B cell (primary cell): Measurements from ENCODE around the gene ANKS1B. TPM values are rescaled to one million over a fixed set of nuclear protein-coding genes. Genes with fewer than 3 reads are reported as not detected.
"Not testable (repeated sequence)": the region's sequence is repeated elsewhere in the genome, so short reads cannot be mapped to it uniquely, and the experiment has no call there.

ENCODE experiments used
- ATAC-seq: fragments of 200-7000 bp; cut with Tn5 transposase; one replicate; pipeline ENCODE4 v1.10.0; 2021; ENCODE audit warnings: low read depth, mild to moderate bottlenecking, moderate number of reproducible peaks, moderate library complexity
- CTCF ChIA-PET: fragments of 350-600 bp; sonication (Branson Sonifier 250); formaldehyde crosslinking; loops from one replicate; lab custom pipeline; 2021; ENCODE audit warnings: antibody characterized with exemption, inconsistent platforms; lab: Charles Lee
- POLR2A ChIA-PET: fragments of 350-600 bp; sonication (Branson Sonifier 250); formaldehyde crosslinking; loops from one replicate; lab custom pipeline; 2021; ENCODE audit warnings: antibody characterized with exemption; lab: Charles Lee
- DNase-seq: peaks from one replicate; pipeline ENCODE4 v3.0.0; 2013
- H2AFZ ChIP-seq: 2 replicates; pipeline ENCODE4 v1.6.1; 2012; ENCODE audit warnings: mild to moderate bottlenecking, low read depth, low read length; ENCODE audit not compliant: insufficient read depth, poor library complexity, severe bottlenecking
- H3K27ac ChIP-seq, 2 donors: 1 replicate in 1 of 2; 2 replicates in 1 of 2; pipeline ENCODE4 v1.5.1; 2012 to 2013; ENCODE audit warnings: low read length in 2 of 2, mild to moderate bottlenecking in 2 of 2, moderate library complexity in 1 of 2
- H3K27me3 ChIP-seq, 4 experiments: fragments of 200-600 bp in 1 of 4; sonication (generic) in 1 of 4; replicated peaks in 1 of 4; 1 replicate in 2 of 4; 2 replicates in 2 of 4; pipeline versions ENCODE4 v1.6.1 to v1.7.0; 2013 to 2016; ENCODE audit warnings: low read length in 3 of 4, mild to moderate bottlenecking in 2 of 4, mixed read lengths in 1 of 4, moderate library complexity in 1 of 4; ENCODE audit not compliant: insufficient read depth in 4 of 4, control insufficient read depth in 3 of 4; ENCODE audit errors: control extremely low read depth in 1 of 4
- H3K36me3 ChIP-seq, 2 experiments: replicated peaks in 1 of 2; 1 replicate in 1 of 2; 2 replicates in 1 of 2; pipeline versions ENCODE4 v1.6.1 to v1.7.1; 2013; ENCODE audit warnings: low read length in 1 of 2; ENCODE audit not compliant: insufficient read depth in 2 of 2, control insufficient read depth in 1 of 2; ENCODE audit errors: control extremely low read depth in 1 of 2, extremely low read depth in 1 of 2
- H3K4me1 ChIP-seq, 2 donors: fragments of 200-600 bp in 1 of 2; sonication (generic) in 1 of 2; 1 replicate in 1 of 2; 2 replicates in 1 of 2; pipeline versions ENCODE4 v1.5.1 to v1.6.1; 2013 to 2017; ENCODE audit warnings: low read length in 2 of 2; ENCODE audit not compliant: control insufficient read depth in 2 of 2, insufficient read depth in 2 of 2
- H3K4me2 ChIP-seq: replicated peaks from 2 replicates; pipeline ENCODE3; 2012; ENCODE audit warnings: mild to moderate bottlenecking, low read depth, low read length; ENCODE audit not compliant: poor library complexity, severe bottlenecking
- H3K4me3 ChIP-seq, 5 experiments: fragments of 200-600 bp in 1 of 5; sonication (generic) in 1 of 5; 1 replicate in 3 of 5; 2 replicates in 2 of 5; pipeline versions ENCODE4 v1.5.1 to v1.7.0; 2011 to 2016; ENCODE audit warnings: low read length in 4 of 5, mild to moderate bottlenecking in 4 of 5, low read depth in 2 of 5, control low read depth in 1 of 5, moderate library complexity in 1 of 5; ENCODE audit not compliant: insufficient read depth in 1 of 5; ENCODE audit errors: control extremely low read depth in 1 of 5, extremely low read depth in 1 of 5
- H3K79me2 ChIP-seq: fragments of 200-600 bp; sonication (generic); one replicate; pipeline ENCODE4 v1.6.0; 2016; ENCODE audit warnings: low read length; ENCODE audit not compliant: control insufficient read depth, insufficient read depth
- H3K9ac ChIP-seq: fragments of 200-600 bp; sonication (generic); 2 replicates; pipeline ENCODE4 v1.6.1; 2017; ENCODE audit warnings: mild to moderate bottlenecking, low read length, moderate library complexity
- H3K9me3 ChIP-seq, 3 donors: one replicate each; pipeline versions ENCODE4 v1.6.1 to v1.7.1; 2013; ENCODE audit warnings: low read length in 2 of 3; ENCODE audit not compliant: control insufficient read depth in 2 of 3, insufficient read depth in 1 of 3; ENCODE audit errors: control extremely low read depth in 1 of 3
- H4K20me1 ChIP-seq: 2 replicates; pipeline ENCODE4 v1.6.0; 2012; ENCODE audit warnings: mild to moderate bottlenecking, low read length; ENCODE audit not compliant: insufficient read depth, control insufficient read depth, poor library complexity, severe bottlenecking
- H3K27ac Mint-ChIP-seq: one replicate; pipeline ENCODE4 v1.8.0; 2021; ENCODE audit warnings: mixed read lengths
- H3K27me3 Mint-ChIP-seq: one replicate; pipeline ENCODE4 v1.8.0; 2021; ENCODE audit warnings: mixed read lengths
- H3K4me1 Mint-ChIP-seq: one replicate; pipeline ENCODE4 v1.8.0; 2021; ENCODE audit warnings: mixed read lengths
- H3K4me3 Mint-ChIP-seq: one replicate; pipeline ENCODE4 v1.8.0; 2021; ENCODE audit warnings: mixed read lengths
- H3K9me3 Mint-ChIP-seq: one replicate; pipeline ENCODE4 v1.8.0; 2022; ENCODE audit warnings: mixed read lengths; ENCODE audit not compliant: insufficient read depth
- EZH2 ChIP-seq: IDR thresholded peaks from 2 replicates; pipeline ENCODE4 v1.6.1; 2012; ENCODE audit warnings: borderline replicate concordance, low read depth, mild to moderate bottlenecking, moderate library complexity, low read length; ENCODE audit not compliant: insufficient read depth, poor library complexity, severe bottlenecking
- WGBS: methylation state at CpG from one replicate; pipeline ENCODE4 v1.1.5; 2013; ENCODE audit warnings: missing lambda C conversion rate; ENCODE audit not compliant: insufficient coverage; 5-methylcytosine and 5-hydroxymethylcytosine counted together
- intact Hi-C: fragments of 100-400 bp; cut with micrococcal nuclease; formaldehyde crosslinking; loops from one replicate; pipeline ENCODE4 v1.10.0; 2022
- polyA plus RNA-seq: library from polyadenylated mRNA; depleted of rRNA; stranded (reverse); fragments of >200 nt; gene quantifications from 2 replicates; pipeline ENCODE4 v1.2.3, GENCODE V29; 2012
- total RNA-seq, 2 donors: library from RNA; stranded (reverse); fragments of 120-200 nt in 1 of 2; gene quantifications; 1 replicate in 1 of 2; 2 replicates in 1 of 2; pipeline versions ENCODE4 v1.2.3 to v1.2.4, GENCODE V29; 2013 to 2022
- TF ChIP-seq, protein P1 (sequence below): fragments of 200-600 bp; IDR thresholded peaks from one replicate; pipeline ENCODE4 v1.8.0; 2022; ENCODE audit warnings: antibody characterized with exemption, mild to moderate bottlenecking

ANKS1B gene
- total and polyA plus RNA-seq, 2 donors (not counting 1 experiment from before 2014, with no cell fraction given) = not detected

DNA sequence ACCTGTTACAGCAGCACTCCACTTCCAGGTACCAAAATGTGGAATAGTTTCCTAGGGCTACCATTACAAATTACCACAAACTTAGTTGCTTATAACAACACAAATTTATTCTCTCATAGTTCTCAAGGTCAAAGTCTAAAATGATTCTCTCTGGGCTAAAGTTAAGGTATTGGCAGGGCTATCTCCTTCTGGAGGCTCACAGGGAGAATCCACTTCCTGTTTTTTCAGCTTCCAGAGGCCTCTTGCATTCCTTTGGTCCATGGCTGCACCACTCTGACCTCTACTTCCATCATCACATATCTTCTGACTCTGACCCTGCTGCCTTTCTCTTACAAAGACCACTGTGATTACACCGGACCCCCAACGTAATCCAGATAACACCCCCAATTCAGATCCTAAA is 340.1 kb downstream of the ANKS1B start:
- no peaks in the 10 kb centered on the region for H3K79me2 ChIP-seq
- H3K4me2 ChIP-seq = no peak overlapping the region
- CTCF ChIA-PET = no interaction called here
- H3K27me3 ChIP-seq = no peaks in the 10 kb centered on the region
- intact Hi-C loops = no loop called here
- DNase-seq (no peak), ATAC-seq (no peak)
- POLR2A ChIA-PET = no interaction called here
- no peaks in the 10 kb centered on the region for H4K20me1 ChIP-seq
- no peak overlapping the region for H3K4me3 Mint-ChIP-seq
- H3K9me3 ChIP-seq = no peaks in the 10 kb centered on the region
- no peak overlapping the region for H3K4me3 ChIP-seq
- no peak overlapping the region for H3K27ac Mint-ChIP-seq
- no peaks in the 10 kb centered on the region for H3K27me3 Mint-ChIP-seq
- no peaks in the 10 kb centered on the region for H3K9me3 Mint-ChIP-seq
- no peak overlapping the region for H3K9ac ChIP-seq
- H3K27ac ChIP-seq = no peak overlapping the region
- TF ChIP-seq, protein P1, sequence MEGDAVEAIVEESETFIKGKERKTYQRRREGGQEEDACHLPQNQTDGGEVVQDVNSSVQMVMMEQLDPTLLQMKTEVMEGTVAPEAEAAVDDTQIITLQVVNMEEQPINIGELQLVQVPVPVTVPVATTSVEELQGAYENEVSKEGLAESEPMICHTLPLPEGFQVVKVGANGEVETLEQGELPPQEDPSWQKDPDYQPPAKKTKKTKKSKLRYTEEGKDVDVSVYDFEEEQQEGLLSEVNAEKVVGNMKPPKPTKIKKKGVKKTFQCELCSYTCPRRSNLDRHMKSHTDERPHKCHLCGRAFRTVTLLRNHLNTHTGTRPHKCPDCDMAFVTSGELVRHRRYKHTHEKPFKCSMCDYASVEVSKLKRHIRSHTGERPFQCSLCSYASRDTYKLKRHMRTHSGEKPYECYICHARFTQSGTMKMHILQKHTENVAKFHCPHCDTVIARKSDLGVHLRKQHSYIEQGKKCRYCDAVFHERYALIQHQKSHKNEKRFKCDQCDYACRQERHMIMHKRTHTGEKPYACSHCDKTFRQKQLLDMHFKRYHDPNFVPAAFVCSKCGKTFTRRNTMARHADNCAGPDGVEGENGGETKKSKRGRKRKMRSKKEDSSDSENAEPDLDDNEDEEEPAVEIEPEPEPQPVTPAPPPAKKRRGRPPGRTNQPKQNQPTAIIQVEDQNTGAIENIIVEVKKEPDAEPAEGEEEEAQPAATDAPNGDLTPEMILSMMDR = no peak
- TF ChIP-seq EZH2 = no peak
- no peaks in the 10 kb centered on the region for H3K4me1 Mint-ChIP-seq
- H2AFZ ChIP-seq = no peak overlapping the region
- WGBS = no CpG with 5 or more reads among the region's 2 CpGs
- H3K4me1 ChIP-seq = no peaks in the 10 kb centered on the region
- no peaks in the 10 kb centered on the region for H3K36me3 ChIP-seq

DNA sequence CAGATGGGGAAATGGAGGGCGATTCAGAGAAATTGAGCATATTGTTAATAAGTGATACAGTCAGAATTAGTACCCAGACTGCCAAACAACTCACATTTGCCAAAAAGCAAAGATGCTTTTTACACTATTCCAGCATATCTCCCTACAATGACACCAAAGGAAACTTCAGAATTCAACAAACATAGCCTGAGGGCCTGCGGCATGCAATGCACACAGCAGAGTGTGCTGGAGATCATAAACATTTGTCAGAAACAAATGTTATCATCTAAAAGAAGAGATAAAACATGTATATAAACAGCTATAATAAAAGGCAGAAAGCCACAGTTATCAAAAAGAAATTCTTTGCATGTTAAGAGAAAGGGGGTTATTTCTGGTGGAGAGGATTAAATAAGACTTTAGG is 357.3 kb downstream of the ANKS1B start:
- CTCF ChIA-PET = no interaction called here
- no peak overlapping the region for H3K9ac ChIP-seq
- POLR2A ChIA-PET = no interaction called here
- H3K4me2 ChIP-seq = no peak overlapping the region
- H3K4me3 Mint-ChIP-seq = no peak overlapping the region
- WGBS = no CpG with 5 or more reads among the region's 2 CpGs
- H3K4me1 Mint-ChIP-seq = no peaks in the 10 kb centered on the region
- no peaks in the 10 kb centered on the region for H3K4me1 ChIP-seq
- no peaks in the 10 kb centered on the region for H3K36me3 ChIP-seq
- H3K79me2 ChIP-seq = no peaks in the 10 kb centered on the region
- H4K20me1 ChIP-seq = no peaks in the 10 kb centered on the region
- intact Hi-C loops = no loop called here
- no peak for TF ChIP-seq EZH2
- TF ChIP-seq, protein P1 = no peak
- DNase-seq = no peak
- no peak overlapping the region for H3K27ac ChIP-seq
- no peaks in the 10 kb centered on the region for H3K27me3 Mint-ChIP-seq
- no peak overlapping the region for H3K27ac Mint-ChIP-seq
- no peak overlapping the region for H3K4me3 ChIP-seq
- H3K27me3 ChIP-seq = no peaks in the 10 kb centered on the region
- ATAC-seq = no peak
- no peak overlapping the region for H2AFZ ChIP-seq
- no peaks in the 10 kb centered on the region for H3K9me3 ChIP-seq
- no peaks in the 10 kb centered on the region for H3K9me3 Mint-ChIP-seq

DNA sequence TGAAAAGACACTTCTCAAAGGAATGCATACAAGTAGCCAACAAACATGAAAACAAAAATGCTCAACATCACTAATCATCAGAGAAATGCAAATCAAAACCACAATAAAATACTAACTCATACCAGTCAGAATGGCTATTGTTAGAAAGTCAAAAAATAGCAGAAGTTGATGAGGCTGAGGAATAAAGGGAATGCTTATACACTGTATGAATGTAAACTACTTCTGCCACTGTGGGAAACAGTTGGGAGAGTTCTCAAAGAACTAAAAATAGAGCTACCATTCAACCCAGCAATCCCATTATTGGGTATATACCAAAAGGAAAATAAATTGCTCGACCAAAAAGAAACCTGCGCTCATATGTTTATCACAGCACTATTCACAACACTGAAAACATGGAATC is 360.1 kb downstream of the ANKS1B start:
- H3K27me3 Mint-ChIP-seq, DNase-seq, H3K9ac ChIP-seq, POLR2A ChIA-PET, H3K27ac Mint-ChIP-seq, H4K20me1 ChIP-seq, intact Hi-C loops, H3K4me2 ChIP-seq, H3K4me3 ChIP-seq, CTCF ChIA-PET, H3K4me1 ChIP-seq, H3K27ac ChIP-seq, H3K36me3 ChIP-seq, H3K79me2 ChIP-seq, H2AFZ ChIP-seq, H3K27me3 ChIP-seq, H3K9me3 Mint-ChIP-seq, H3K4me1 Mint-ChIP-seq, H3K9me3 ChIP-seq, ATAC-seq, H3K4me3 Mint-ChIP-seq: not testable (repeated sequence)
- WGBS = no CpG with 5 or more reads among the region's 2 CpGs
